Activated CD8-positive, alpha-beta memory T cell treated with anti-CD3 and anti-CD28 coated beads for 36 hours (primary cell): ENCODE data around the gene TLL2. TPM values are rescaled to one million over a fixed set of nuclear protein-coding genes. Genes with fewer than 3 reads are reported as not detected.
"Not testable (repeated sequence)": the region's sequence is repeated elsewhere in the genome, so short reads cannot be mapped to it uniquely, and the experiment has no call there.

ENCODE experiments used
- CTCF ChIA-PET: fragments of 350-600 bp; sonication (Branson Sonifier 250); formaldehyde crosslinking; loops from one replicate; lab custom pipeline; 2021; ENCODE audit warnings: antibody characterized with exemption; lab: Charles Lee
- POLR2A ChIA-PET: fragments of 350-600 bp; sonication (Branson Sonifier 250); formaldehyde crosslinking; loops from one replicate; lab custom pipeline; 2021; ENCODE audit warnings: antibody characterized with exemption; lab: Charles Lee
- total RNA-seq, 2 experiments: library from RNA; stranded (reverse); gene quantifications; one replicate each; pipeline ENCODE4 v1.2.3, GENCODE V29; 2021

The TLL2 gene
- total RNA-seq: not detected

DNA sequence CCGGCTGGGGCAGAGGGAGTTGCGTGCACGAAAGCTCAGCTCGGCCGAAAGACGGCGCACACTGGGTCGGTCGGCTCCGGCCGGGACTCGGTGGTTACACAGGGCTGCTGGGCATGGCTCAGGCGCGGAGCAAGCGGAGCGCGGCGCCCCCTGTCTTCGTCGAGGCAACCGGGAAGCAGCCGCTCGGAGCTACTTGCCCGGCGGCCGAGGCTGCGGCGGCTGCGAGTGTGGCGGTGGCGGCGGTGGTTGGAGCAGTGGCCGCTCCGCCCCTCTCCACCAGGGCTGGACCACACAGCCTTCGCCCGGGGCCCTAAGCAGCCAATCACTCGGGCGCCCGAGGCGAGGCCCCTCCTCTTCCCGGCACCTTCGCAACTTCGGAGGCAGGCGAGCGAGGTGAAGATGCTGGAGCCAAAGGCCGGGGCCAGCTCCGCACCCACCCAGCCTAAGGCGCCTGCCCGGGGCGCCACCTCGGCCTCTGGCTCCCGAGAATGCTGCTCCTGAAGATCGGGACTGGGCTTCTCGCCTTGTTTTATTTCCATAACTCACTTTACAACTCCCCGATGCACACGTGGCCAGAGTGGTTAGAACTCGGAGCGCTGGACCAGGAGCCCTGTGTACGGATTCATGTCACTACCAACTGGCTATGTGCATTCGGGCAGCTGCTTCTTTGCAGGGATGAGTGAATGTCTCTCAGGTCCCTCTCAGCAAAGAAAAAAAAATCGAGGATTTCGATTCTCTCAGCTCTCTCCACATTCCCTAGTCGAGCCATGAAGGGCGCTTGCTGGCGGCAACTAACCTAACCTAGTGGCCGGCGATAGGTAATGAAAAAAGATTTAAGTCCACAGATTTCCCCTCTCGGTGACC lies at the start of gene TLL2:
TLL2 (minus strand) TSS at position 229 of the 864 bp plus-strand sequence. CDS start 241 bp downstream, outside the sequence.
- POLR2A ChIA-PET: no interaction called here
- CTCF ChIA-PET: interaction anchor here (0.6 to 1.6 kb wide), 7 partner anchors 14 to 140 kb away, joined by 3 to 7 read pairs (median 5); no protein-coding TSS in a partner anchor

DNA sequence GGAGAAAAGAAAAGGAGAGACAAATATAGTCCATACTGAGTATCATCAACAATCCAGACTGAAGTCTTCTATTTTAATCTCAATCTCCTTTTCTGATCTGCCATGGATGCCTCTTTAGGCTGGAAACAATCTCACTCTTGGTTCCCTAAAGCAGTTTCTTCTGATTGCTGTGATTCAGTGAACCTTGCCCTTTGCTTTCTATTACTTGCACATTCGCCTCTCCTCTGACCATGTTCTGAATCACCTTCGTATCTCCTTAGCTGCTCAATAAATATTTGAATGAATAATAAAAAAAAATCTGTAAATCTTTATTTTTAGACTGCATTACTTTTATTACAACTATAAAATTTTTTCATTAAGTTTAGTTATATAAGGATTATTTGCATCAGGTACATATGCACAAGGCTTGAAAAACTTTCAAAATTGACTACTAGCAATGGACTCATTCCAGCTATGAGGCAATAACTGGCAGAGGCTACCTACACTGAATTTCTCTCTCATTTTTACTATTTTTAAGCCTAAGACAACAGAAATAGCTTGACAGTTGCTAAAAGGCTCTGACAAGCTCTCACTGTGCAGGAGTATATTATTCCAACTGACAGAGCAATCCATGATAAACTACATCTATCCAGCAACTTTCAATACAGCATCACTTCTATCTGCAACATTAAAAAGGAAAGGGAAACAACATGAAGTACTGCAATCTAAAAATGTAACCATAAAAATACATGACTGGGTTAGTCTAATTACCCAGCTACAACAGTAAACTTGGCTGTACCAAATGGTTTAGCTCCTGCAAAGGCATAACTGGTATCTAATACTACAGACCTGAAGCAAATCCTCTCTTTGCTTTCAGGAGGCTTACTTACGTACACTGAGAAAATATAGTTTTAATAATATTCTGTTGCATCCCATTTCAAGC lies 47.5 kb upstream of the TLL2 start:
- CTCF ChIA-PET: no interaction called here
- POLR2A ChIA-PET: no interaction called here

GRCh38 chr10:96560489-96560888 lies 46.8 kb upstream of the TLL2 start:
- POLR2A ChIA-PET: no interaction called here
- CTCF ChIA-PET: no interaction called here

- ChIA-PET CTCF (no interaction called here), POLR2A (no interaction called here)
Observed at GRCh38 chr10:96556003-96556402, 42.3 kb upstream of the TLL2 start.

- ChIA-PET POLR2A (no interaction called here), CTCF (no interaction called here)
Observed at GRCh38 chr10:96555330-96555729, 41.6 kb upstream of the TLL2 start.

- ChIA-PET CTCF (no interaction called here), POLR2A (no interaction called here)
Observed at GRCh38 chr10:96548589-96548988, 34.9 kb upstream of the TLL2 start.

- POLR2A ChIA-PET, CTCF ChIA-PET: not testable (repeated sequence)
Observed at GRCh38 chr10:96545558-96545957, 31.8 kb upstream of the TLL2 start.

DNA sequence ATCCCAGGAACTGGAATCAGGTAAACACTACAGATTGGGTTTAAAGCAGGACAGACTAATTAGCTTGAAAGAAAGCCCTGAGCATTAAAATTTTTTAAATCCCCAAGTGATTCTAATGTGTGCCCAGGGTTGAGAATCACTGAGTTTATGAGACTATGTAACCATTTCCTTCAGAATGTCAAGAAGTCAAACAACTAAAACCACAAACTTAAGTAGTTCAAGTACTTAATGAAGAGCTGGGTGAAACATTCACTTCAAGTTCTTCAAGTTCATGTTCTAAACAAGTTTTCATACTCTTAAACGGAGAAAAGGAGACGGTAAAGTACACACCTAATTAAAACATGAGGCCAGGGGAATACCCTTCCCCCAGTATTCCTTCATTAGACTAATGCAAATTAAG lies 28.2 kb upstream of the TLL2 start:
- CTCF ChIA-PET: no interaction called here
- POLR2A ChIA-PET: interaction anchor here (0.7 kb wide), 1 partner anchor 558 kb away, joined by 4 read pairs; no protein-coding TSS in a partner anchor

DNA sequence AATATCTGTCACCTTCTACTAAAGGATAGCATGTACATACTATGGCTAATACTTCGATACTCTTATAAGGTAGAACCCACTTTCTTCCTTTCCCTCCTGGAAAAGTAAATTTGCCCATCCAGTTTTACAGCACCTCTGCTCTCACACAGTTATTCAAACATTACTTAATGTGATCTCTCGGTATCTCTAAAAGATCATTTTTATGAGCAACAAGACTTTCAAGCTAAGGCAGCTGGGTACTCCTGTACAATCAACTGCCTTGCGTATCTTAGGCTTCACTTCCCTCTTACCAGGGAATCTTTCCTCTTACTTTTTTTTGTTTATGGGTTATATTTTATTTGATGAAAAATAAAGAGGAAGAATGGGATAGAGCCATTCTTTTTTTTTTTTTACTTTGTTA lies 26.5 kb upstream of the TLL2 start:
- ChIA-PET CTCF (no interaction called here), POLR2A (interaction anchor here (0.6 kb wide), 2 partner anchors 44 to 658 kb away, joined by 3 read pairs; no protein-coding TSS in a partner anchor)

GRCh38 chr10:96538683-96539082 lies 25.0 kb upstream of the TLL2 start:
- POLR2A ChIA-PET: no interaction called here
- CTCF ChIA-PET: no interaction called here

GRCh38 chr10:96536129-96536528 lies 22.4 kb upstream of the TLL2 start:
- ChIA-PET POLR2A (no interaction called here), CTCF (no interaction called here)

DNA sequence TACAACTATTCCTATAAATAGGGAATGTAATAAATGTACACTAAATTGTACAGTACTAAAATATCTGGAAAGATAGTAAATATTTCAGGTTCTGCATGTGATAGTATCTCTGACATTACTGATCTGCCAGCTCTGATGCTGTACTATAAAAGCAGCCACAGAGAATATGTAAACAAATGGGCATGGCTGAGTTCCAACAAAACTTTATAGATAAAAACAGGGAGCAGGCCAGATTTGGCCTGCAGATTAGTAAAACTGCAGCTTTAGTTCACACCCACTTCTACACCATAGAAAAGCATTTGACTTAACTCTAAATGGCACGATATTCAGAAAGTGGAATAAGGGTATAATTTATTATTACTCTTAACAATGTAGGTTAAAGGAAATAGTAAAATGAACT lies 18.8 kb upstream of the TLL2 start:
- CTCF ChIA-PET: no interaction called here
- POLR2A ChIA-PET: no interaction called here

GRCh38 chr10:96529634-96530279 lies 16.0 kb upstream of the TLL2 start:
- ChIA-PET POLR2A (no interaction called here), CTCF (no interaction called here)

DNA sequence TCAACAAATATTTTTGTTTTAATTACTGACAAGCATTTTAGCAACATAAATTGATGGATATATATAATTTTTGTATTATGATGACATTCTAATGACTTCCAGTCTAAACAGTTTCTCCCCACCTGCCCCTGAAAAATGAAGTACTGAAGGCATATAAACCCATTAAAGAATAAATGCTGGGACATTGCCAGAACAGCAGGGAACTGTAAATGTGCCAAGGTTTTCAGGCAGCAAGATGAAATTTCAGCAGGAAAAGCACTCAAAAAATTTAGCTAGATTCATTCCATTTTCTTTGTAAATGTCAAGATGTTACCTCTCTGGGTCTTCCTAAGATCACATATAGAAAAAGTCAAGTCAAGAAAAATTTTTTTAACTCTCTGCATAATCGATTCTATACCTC lies 11.0 kb upstream of the TLL2 start:
- ChIA-PET CTCF (no interaction called here), POLR2A (no interaction called here)

- ChIA-PET POLR2A (no interaction called here), CTCF (interaction anchor here (1.4 kb wide), 1 partner anchor 152 kb away, joined by 3 read pairs; no protein-coding TSS in a partner anchor)
Observed at GRCh38 chr10:96517284-96517683, 3.6 kb upstream of the TLL2 start.

DNA sequence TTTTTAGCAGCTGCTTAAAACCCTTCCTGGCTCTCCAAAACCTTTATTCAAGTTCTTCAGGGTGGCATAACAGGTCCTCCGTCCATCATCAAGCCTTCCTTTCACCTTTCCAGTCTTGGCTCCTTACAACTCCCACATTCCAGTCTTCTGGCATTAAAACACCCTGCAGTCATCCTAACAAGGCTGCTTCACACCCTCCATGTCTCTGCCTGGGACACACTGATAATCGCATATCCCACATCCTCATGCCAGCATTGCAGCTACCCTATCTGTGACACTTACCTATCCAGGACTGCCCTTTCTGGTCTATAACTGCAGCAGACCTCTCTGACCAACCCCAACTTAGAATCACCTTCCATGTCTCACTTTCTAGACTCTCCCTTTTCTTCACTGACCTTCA lies 2.6 kb upstream of the TLL2 start:
- ChIA-PET CTCF (no interaction called here), POLR2A (no interaction called here)

DNA sequence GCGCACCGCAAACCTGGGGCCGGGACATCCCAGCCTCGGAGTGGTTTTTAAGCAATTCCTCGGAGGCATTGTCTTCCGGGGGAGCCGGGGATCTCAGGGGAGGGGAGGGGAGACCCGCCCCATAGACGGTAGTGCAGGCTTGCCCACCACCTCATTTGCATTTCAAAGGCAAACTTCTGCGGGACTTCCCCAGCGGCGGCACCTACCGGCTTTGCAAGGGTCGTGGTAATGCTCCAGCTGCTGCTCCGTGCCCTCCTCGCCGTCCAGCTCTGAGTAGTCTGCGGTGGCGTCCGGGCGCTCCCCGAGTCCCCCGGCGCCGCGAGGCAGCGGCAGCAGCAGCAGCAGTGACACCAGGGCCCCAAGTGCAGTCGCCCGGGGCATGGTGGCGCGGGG lies 425 bp downstream of the TLL2 start:
- ChIA-PET POLR2A (no interaction called here), CTCF (interaction anchor here (1.3 to 1.6 kb wide), 5 partner anchors 15 to 138 kb away, joined by 3 to 7 read pairs (median 5); no protein-coding TSS in a partner anchor)

GRCh38 chr10:96512524-96513304 lies 1.0 kb downstream of the TLL2 start:
- ChIA-PET POLR2A (no interaction called here), CTCF (interaction anchor here (1.3 to 1.6 kb wide), 4 partner anchors 15 to 138 kb away, joined by 3 to 7 read pairs (median 5); no protein-coding TSS in a partner anchor)
